H1 (cell line): ENCODE measurements around the gene GIN1. TPM values are rescaled to one million over a fixed set of nuclear protein-coding genes. Genes with fewer than 3 reads are reported as not detected.

Experiments used
- CHD1 ChIP-seq: IDR thresholded peaks from 2 replicates; pipeline ENCODE4 v1.6.1; 2012; ENCODE audit warnings: low read depth, low read length, improper control_type of control experiment
- CHD2 ChIP-seq: IDR thresholded peaks from 2 replicates; pipeline ENCODE4 v1.6.1; 2012; ENCODE audit warnings: low read length, improper control_type of control experiment
- CHD7 ChIP-seq: fragments of 300-600 bp; sonication (generic); IDR thresholded peaks from 2 replicates; pipeline ENCODE4 v1.7.1; 2012; ENCODE audit warnings: low read length, moderate library complexity, mild to moderate bottlenecking, inconsistent platforms; ENCODE audit not compliant: insufficient replicate concordance
- GABPA ChIP-seq: IDR thresholded peaks from 2 replicates; pipeline ENCODE4 v1.6.1; 2011; ENCODE audit warnings: mild to moderate bottlenecking, low read length, moderate library complexity, borderline replicate concordance; ENCODE audit not compliant: insufficient read depth
- HDAC6 ChIP-seq: IDR thresholded peaks from one replicate; pipeline ENCODE4 v1.7.1; 2012; ENCODE audit warnings: low read depth, mild to moderate bottlenecking, inconsistent platforms, low read length, moderate library complexity
- SIN3A ChIP-seq, 2 experiments: IDR thresholded peaks in 1 of 2; conservative IDR thresholded peaks in 1 of 2; 2 replicates each; pipeline ENCODE4 v1.6.1; 2011 to 2012; ENCODE audit warnings: low read length in 2 of 2, improper control_type of control experiment in 1 of 2, low read depth in 1 of 2, mild to moderate bottlenecking in 1 of 2
- SP1 ChIP-seq: IDR thresholded peaks from 2 replicates; pipeline ENCODE4 v1.6.1; 2011; ENCODE audit warnings: low read depth, low read length
- SP4 ChIP-seq: IDR thresholded peaks from 2 replicates; pipeline ENCODE4 v1.6.1; 2012; ENCODE audit warnings: low read length, inconsistent platforms
- TCF12 ChIP-seq: IDR thresholded peaks from 2 replicates; pipeline ENCODE4 v1.6.1; 2011; ENCODE audit warnings: low read depth, mild to moderate bottlenecking, low read length
- ZNF274 ChIP-seq: IDR thresholded peaks from 2 replicates; pipeline ENCODE4 v1.7.0; 2012; ENCODE audit warnings: low read length, borderline replicate concordance; ENCODE audit errors: extremely low read depth
- polyA plus RNA-seq, 7 experiments: library from polyadenylated mRNA; depleted of rRNA in 3 of 7; stranded (reverse) in 5 of 7; unstranded in 2 of 7; fragments of >200 nt in 5 of 7; fragments of 200-250 nt in 2 of 7; gene quantifications; 1 replicate in 5 of 7; 2 replicates in 1 of 7; 4 replicates in 1 of 7; pipeline versions ENCODE4 v1.2.1 to v1.2.3, GENCODE V29; 2011 to 2013; ENCODE audit warnings: missing spikeins in 2 of 7, mixed read lengths in 2 of 7
- total RNA-seq: library from RNA; stranded (reverse); fragmentation: NEBNext Ultra II Directional; extraction: Animal tissue kit (Norgen Biotek cat#: 25700); gene quantifications from 2 replicates; pipeline ENCODE4 v1.2.1, GENCODE V29; 2021

GIN1 gene
- total and polyA plus RNA-seq, 2 of the 8 experiments (the other 6 are each of a cell fraction or from before 2014, with no cell fraction given): 1.9 to 7.1 TPM

DNA sequence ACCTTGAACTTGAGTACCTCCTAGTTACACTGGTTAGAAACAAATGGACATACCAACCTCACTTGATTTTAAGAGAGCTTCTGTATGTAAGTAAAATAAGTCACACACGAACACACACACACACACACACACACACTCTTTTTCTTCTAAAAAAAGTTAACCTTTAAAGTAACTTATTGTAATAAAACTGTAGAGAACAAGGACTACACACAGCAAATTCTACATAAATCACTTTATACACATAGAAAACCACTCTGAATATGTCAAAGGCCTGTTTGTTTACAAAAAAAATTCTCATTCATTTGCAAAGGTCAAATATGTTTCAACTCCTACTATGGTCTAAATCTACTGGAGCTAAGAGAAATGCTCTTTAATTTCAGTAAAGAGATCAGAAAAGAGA, 29.1 kb downstream of the GIN1 start (continued):
- TF ChIP-seq CHD7: no peak
- TF ChIP-seq SP1: no peak
- TF ChIP-seq CHD1: no peak
- TF ChIP-seq ZNF274: no peak
- no peak for TF ChIP-seq SP4
- no peak for TF ChIP-seq TCF12
- no peak for TF ChIP-seq SIN3A (conservative IDR thresholded peaks at IDR 0.05 in 1 of 2, IDR thresholded peaks at IDR 0.05 in 1 of 2; ENCODE audit: low read depth in 1 of 2, low read length in 2 of 2)
- no peak for TF ChIP-seq GABPA
- no peak for TF ChIP-seq HDAC6
- no peak for TF ChIP-seq CHD2
